T-cell (primary cell): Measurements from ENCODE around the gene TMTC1. TPM values are rescaled to one million over a fixed set of nuclear protein-coding genes. Genes with fewer than 3 reads are reported as not detected.
A peak's percentile ranks its signal among the peaks of the same experiment; 100 is the strongest.

Source experiments
- ATAC-seq, 4 experiments: fragments of 200-7000 bp in 3 of 4; fragments of 150-1000 bp in 1 of 4; cut with Tn5 transposase; replicated peaks in 1 of 4; 1 replicate in 3 of 4; 2 replicates in 1 of 4; pipeline ENCODE4 v1.10.0; 2021; ENCODE audit warnings: moderate library complexity in 3 of 4, mild to moderate bottlenecking in 2 of 4, moderate number of reproducible peaks in 1 of 4
- CTCF ChIA-PET, 2 donors: fragments of 300-600 bp; sonication (Branson Sonifier 250); formaldehyde crosslinking; loops; one replicate each; lab custom pipeline; 2022; ENCODE audit warnings: antibody characterized with exemption in 2 of 2; lab: Charles Lee
- POLR2A ChIA-PET, 2 donors: fragments of 300-600 bp; sonication (Branson Sonifier 250); formaldehyde crosslinking; loops; one replicate each; lab custom pipeline; 2022; ENCODE audit warnings: antibody characterized with exemption in 2 of 2; lab: Charles Lee
- DNase-seq, 35 experiments: peaks; one replicate each; pipeline versions ENCODE4 v3.0.0 to v3.0.0-alpha.2; 2013 to 2023
- H3K27ac ChIP-seq: one replicate; pipeline ENCODE4 v1.5.1; 2013; ENCODE audit warnings: low read length
- H3K27me3 ChIP-seq, 2 experiments: replicated peaks in 1 of 2; 1 replicate in 1 of 2; 2 replicates in 1 of 2; pipeline versions ENCODE4 v1.6.1 to v1.7.0; 2013; ENCODE audit warnings: low read length in 1 of 2, mixed read lengths in 1 of 2; ENCODE audit not compliant: control insufficient read depth in 2 of 2, insufficient read depth in 2 of 2; ENCODE audit errors: extremely low read depth in 1 of 2
- H3K36me3 ChIP-seq, 2 donors: 1 replicate in 1 of 2; 2 replicates in 1 of 2; pipeline versions ENCODE4 v1.6.1 to v1.7.0; 2013; ENCODE audit warnings: low read length in 1 of 2; ENCODE audit not compliant: control insufficient read depth in 2 of 2, insufficient read depth in 1 of 2; ENCODE audit errors: extremely low read depth in 1 of 2
- H3K4me1 ChIP-seq, 2 experiments: 1 replicate in 1 of 2; 2 replicates in 1 of 2; pipeline versions ENCODE4 v1.6.1 to v1.7.0; 2013; ENCODE audit warnings: low read length in 2 of 2, mixed read lengths in 1 of 2; ENCODE audit not compliant: insufficient read depth in 2 of 2, control insufficient read depth in 1 of 2; ENCODE audit errors: extremely low read depth in 1 of 2
- H3K4me3 ChIP-seq, 2 donors: 1 replicate in 1 of 2; 2 replicates in 1 of 2; pipeline versions ENCODE4 v1.5.1 to v1.7.0; 2013; ENCODE audit warnings: mild to moderate bottlenecking in 2 of 2, low read length in 1 of 2, moderate library complexity in 1 of 2; ENCODE audit not compliant: control insufficient read depth in 1 of 2; ENCODE audit errors: extremely low read depth in 1 of 2
- H3K9me3 ChIP-seq: 2 replicates; pipeline ENCODE4 v1.7.0; 2013
- H3K27ac Mint-ChIP-seq, 2 donors: one replicate each; pipeline ENCODE4 v1.8.0; 2020 to 2021; ENCODE audit warnings: mild to moderate bottlenecking in 2 of 2, mixed read lengths in 2 of 2
- H3K27me3 Mint-ChIP-seq, 2 donors: one replicate each; pipeline ENCODE4 v1.8.0; 2021 to 2022; ENCODE audit warnings: mixed read lengths in 2 of 2
- H3K36me3 Mint-ChIP-seq: one replicate; pipeline ENCODE4 v1.8.0; 2021; ENCODE audit warnings: mixed read lengths
- H3K4me1 Mint-ChIP-seq, 3 donors: one replicate each; pipeline ENCODE4 v1.8.0; 2020 to 2022; ENCODE audit warnings: mixed read lengths in 3 of 3, mild to moderate bottlenecking in 1 of 3
- H3K4me3 Mint-ChIP-seq, 3 donors: one replicate each; pipeline ENCODE4 v1.8.0; 2020 to 2022; ENCODE audit warnings: mild to moderate bottlenecking in 3 of 3, mixed read lengths in 3 of 3, moderate library complexity in 3 of 3
- H3K9me3 Mint-ChIP-seq, 3 donors: one replicate each; pipeline ENCODE4 v1.8.0; 2020 to 2022; ENCODE audit warnings: mixed read lengths in 3 of 3
- WGBS: methylation state at CpG from one replicate; pipeline ENCODE4 v1.1.5; 2013; ENCODE audit warnings: missing lambda C conversion rate; ENCODE audit not compliant: insufficient coverage; 5-methylcytosine and 5-hydroxymethylcytosine counted together
- total RNA-seq, 35 experiments: library from RNA in 6 of 35; stranded (reverse) in 6 of 35; fragments of 120-200 nt in 1 of 35; gene quantifications; one replicate each; pipeline versions ENCODE4 v1.2.1 to v1.2.4 and lab custom pipeline; 2013 to 2026

The TMTC1 gene
- total RNA-seq, 5 donors from 2014 or later (not counting 1 experiment from before 2014, with no cell fraction given): 0.10 to 0.44 (median 0.29) TPM; not detected in 1

DNA sequence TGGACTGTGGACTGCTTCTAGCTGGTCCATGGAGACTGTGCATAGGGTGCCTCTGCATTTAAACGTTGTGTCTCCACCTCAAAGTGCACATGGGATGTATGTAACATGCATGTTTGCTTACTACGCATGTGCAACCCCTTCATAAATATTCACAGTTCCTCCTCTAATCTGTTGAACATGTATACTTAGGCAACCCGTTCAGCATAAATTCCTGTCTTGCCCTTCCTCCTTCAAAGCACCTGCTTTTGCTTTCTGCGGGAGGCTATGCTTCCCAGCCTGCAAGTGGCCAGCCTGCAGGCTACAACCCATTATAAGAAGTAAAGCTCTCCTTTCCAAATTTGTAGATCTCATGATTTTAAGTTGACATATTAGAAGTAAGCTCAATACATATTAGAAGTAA, 253.3 kb downstream of the TMTC1 start:
- Histone ChIP-seq H3K4me1 (no peaks in the 10 kb centered on the region), H3K9me3 (no peaks in the 10 kb centered on the region), H3K36me3 (no peaks in the 10 kb centered on the region), H3K27ac (no peak overlapping the region), H3K4me3 (no peak overlapping the region), H3K27me3 (peaks cover 0 to 5% of the 10 kb centered on the region in 2 experiments)
- no peaks in the 10 kb centered on the region for H3K9me3 Mint-ChIP-seq
- CTCF ChIA-PET: interaction anchor here in 1 of 2 donors (1.4 kb wide), 1 partner anchor 11 kb away, joined by 4 read pairs; no protein-coding TSS in a partner anchor
- no peak for DNase-seq
- peaks cover 22 to 32% of the 10 kb centered on the region in 2 donors for H3K27me3 Mint-ChIP-seq
- ATAC-seq: no peak
- POLR2A ChIA-PET: no interaction called here
- WGBS: no CpG with 5 or more reads among the region's 4 CpGs
- no peaks in the 10 kb centered on the region for H3K36me3 Mint-ChIP-seq
- no peak overlapping the region for H3K4me3 Mint-ChIP-seq
- H3K4me1 Mint-ChIP-seq: no peaks in the 10 kb centered on the region
- H3K27ac Mint-ChIP-seq: no peak overlapping the region

DNA sequence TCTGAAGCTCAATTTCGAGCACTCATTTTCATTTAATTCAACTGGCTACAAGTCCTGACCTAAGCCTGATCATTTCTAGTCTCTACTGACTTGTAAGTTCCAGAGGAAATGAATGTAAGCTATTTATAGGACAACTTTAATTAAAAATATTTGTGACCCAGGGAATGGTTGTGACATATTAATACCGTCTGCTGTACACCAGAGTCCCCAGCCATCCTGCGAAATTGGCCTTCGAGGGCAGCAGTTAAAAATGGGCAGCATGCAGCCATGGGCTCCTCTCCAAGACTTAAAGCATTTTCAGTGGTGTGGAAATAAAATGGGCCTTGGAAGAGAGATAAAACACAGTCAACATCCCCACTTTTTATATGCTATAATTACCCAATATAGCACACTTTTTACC, 255.6 kb downstream of the TMTC1 start:
- Histone ChIP-seq H3K36me3 (no peaks in the 10 kb centered on the region), H3K9me3 (no peaks in the 10 kb centered on the region), H3K27me3 (peaks cover 0 to 3% of the 10 kb centered on the region in 2 experiments), H3K4me3 (no peak overlapping the region), H3K27ac (no peak overlapping the region), H3K4me1 (no peaks in the 10 kb centered on the region)
- Mint-ChIP-seq H3K4me3 (no peak overlapping the region), H3K27me3 (peaks cover 18 to 26% of the 10 kb centered on the region in 2 donors), H3K9me3 (no peaks in the 10 kb centered on the region), H3K27ac (no peak overlapping the region), H3K36me3 (no peaks in the 10 kb centered on the region), H3K4me1 (no peaks in the 10 kb centered on the region)
- POLR2A ChIA-PET: no interaction called here
- ATAC-seq (no peak), DNase-seq (no peak)
- CTCF ChIA-PET: interaction anchor here in 1 of 2 donors (1.0 kb wide), 1 partner anchor 10 kb away, joined by 3 read pairs; no protein-coding TSS in a partner anchor
- 100% methylated on average over 2 of the region's 4 CpGs for WGBS

DNA sequence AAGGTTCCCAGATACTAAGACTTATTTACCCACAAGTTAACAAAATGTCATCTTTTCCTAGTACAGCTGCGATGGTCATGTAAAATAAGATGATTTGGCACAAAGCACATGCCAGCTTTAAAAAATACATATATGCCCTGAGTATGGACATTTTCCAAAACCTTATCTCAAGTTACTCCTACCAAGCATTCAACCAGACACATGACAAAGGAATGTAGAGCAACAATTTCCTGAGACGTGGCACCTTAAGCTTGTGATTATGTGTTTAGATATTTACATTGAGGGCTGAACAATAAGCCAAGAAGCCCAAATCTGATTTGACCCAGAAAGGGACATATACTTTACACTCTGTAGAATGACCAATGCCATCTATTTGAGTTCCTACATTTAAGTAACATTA, 261.8 kb downstream of the TMTC1 start:
- Mint-ChIP-seq H3K27ac (no peak overlapping the region), H3K36me3 (no peaks in the 10 kb centered on the region), H3K27me3 (no peaks in the 10 kb centered on the region), H3K9me3 (no peaks in the 10 kb centered on the region), H3K4me1 (no peaks in the 10 kb centered on the region), H3K4me3 (no peak overlapping the region)
- H3K4me3 ChIP-seq: no peak overlapping the region
- WGBS: no CpG with 5 or more reads among the region's 2 CpGs
- no peak for DNase-seq
- no peaks in the 10 kb centered on the region for H3K27me3 ChIP-seq
- no peaks in the 10 kb centered on the region for H3K36me3 ChIP-seq
- ChIA-PET POLR2A (no interaction called here), CTCF (interaction anchor here (0.6 to 1.5 kb wide), 3 partner anchors 1323 to 1626 kb away, joined by 3 to 14 read pairs (median 5); no protein-coding TSS in a partner anchor)
- no peaks in the 10 kb centered on the region for H3K4me1 ChIP-seq
- H3K27ac ChIP-seq: no peak overlapping the region
- ATAC-seq: no peak
- no peaks in the 10 kb centered on the region for H3K9me3 ChIP-seq

DNA sequence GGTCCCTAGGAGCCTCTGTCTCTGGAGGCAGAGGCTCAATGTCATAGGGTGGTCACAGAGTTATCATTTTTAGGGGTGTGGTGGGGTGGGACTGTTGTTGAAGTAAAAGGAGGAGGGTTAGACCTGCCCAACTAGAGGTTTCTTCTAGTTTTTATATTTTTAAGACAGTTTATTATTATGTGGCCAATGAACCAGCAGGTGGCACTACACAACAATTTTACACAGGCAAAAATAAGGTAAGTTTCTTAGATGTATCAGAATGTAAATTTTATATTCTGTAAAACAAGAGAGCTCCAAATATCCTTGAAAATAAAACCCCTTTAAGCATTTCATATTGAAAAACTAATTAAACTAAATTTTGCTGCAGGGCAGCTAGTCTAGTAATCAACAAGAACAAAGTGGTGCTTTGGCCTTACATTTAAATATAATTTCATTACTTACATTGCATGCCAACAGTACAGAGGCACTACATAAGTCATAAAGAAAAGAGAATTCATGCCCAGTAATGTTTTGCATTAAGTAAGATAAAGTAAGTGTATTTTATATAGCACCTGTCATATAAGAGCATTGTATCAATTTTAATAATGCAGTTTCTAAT, 264.1 kb downstream of the TMTC1 start:
- no peaks in the 10 kb centered on the region for H3K4me1 ChIP-seq
- Mint-ChIP-seq H3K4me1 (no peaks in the 10 kb centered on the region), H3K4me3 (no peak overlapping the region), H3K27me3 (peaks cover 7 to 9% of the 10 kb centered on the region in 2 donors), H3K9me3 (no peaks in the 10 kb centered on the region), H3K27ac (no peak overlapping the region), H3K36me3 (no peaks in the 10 kb centered on the region)
- no peak overlapping the region for H3K4me3 ChIP-seq
- ATAC-seq (no peak), DNase-seq (peak in 16 of 35 experiments; percentile 3 to 59 (median 7))
- H3K36me3 ChIP-seq: no peaks in the 10 kb centered on the region
- ChIA-PET POLR2A (no interaction called here), CTCF (interaction anchor here (0.9 to 1.7 kb wide), 8 partner anchors 11 to 1324 kb away, joined by 3 to 7 read pairs (median 4); no protein-coding TSS in a partner anchor)
- no peak overlapping the region for H3K27ac ChIP-seq
- peaks cover 0 to 5% of the 10 kb centered on the region in 2 experiments for H3K27me3 ChIP-seq
- no peaks in the 10 kb centered on the region for H3K9me3 ChIP-seq

DNA sequence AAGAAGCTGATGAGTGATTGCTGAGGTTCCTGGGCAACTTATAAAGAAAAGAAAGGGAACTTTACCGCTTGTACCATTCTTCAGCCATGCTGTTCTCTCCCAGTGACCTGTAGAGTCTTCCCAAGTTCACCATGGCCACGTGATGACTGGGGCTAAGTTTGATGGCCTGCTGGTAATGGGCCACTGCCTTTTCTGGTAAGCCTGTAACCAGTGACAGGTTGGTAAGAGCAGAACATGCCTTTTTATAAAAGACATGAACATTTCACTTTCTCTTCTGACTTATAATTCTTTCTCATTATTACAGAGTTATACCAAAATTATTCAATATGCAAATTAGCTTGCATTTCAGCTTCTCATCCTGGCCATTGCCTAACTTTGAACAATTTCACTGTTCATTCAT, 265.3 kb downstream of the TMTC1 start:
- Histone ChIP-seq H3K4me1 (no peaks in the 10 kb centered on the region), H3K36me3 (no peaks in the 10 kb centered on the region), H3K27me3 (peaks cover 0 to 5% of the 10 kb centered on the region in 2 experiments), H3K9me3 (no peaks in the 10 kb centered on the region), H3K4me3 (no peak overlapping the region), H3K27ac (no peak overlapping the region)
- Mint-ChIP-seq H3K9me3 (no peaks in the 10 kb centered on the region), H3K36me3 (no peaks in the 10 kb centered on the region), H3K27me3 (peaks cover 9 to 15% of the 10 kb centered on the region in 2 donors), H3K4me3 (no peak overlapping the region), H3K27ac (no peak overlapping the region), H3K4me1 (no peaks in the 10 kb centered on the region)
- no peak for ATAC-seq
- POLR2A ChIA-PET: no interaction called here
- DNase-seq: no peak
- CTCF ChIA-PET: interaction anchor here (0.6 to 1.7 kb wide), 6 partner anchors 9 to 1325 kb away, joined by 3 to 7 read pairs (median 3); no protein-coding TSS in a partner anchor
- WGBS: 17% methylated on average over 1 of the region's 2 CpGs

DNA sequence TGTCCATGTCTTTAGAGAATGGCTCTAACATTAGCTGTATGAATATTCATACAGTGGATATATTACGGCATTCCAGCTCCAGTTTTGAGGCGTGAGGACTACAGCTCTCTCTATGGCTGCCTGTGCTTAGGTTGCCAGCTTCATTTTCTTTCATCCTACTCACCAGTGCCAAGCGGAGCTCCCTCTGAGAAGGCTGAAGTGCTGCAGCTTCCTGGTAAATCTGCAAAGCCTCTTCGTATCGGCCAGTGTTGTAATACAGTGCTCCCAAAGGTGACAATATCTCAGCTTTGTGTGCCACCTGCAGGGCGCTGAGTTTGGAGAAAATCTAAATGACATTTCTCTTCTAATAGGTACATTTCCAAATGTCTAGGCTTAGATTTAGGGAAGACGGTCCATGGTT, 266.5 kb downstream of the TMTC1 start:
- no peak overlapping the region for H3K27ac Mint-ChIP-seq
- H3K9me3 Mint-ChIP-seq: no peaks in the 10 kb centered on the region
- no peaks in the 10 kb centered on the region for H3K9me3 ChIP-seq
- DNase-seq (no peak), ATAC-seq (no peak)
- H3K27me3 ChIP-seq: peaks cover 0 to 5% of the 10 kb centered on the region in 2 experiments
- no peaks in the 10 kb centered on the region for H3K4me1 ChIP-seq
- no peak overlapping the region for H3K27ac ChIP-seq
- no peaks in the 10 kb centered on the region for H3K4me1 Mint-ChIP-seq
- 82% methylated on average over 5 of the region's 7 CpGs for WGBS
- no peaks in the 10 kb centered on the region for H3K36me3 ChIP-seq
- peaks cover 10 to 15% of the 10 kb centered on the region in 2 donors for H3K27me3 Mint-ChIP-seq
- no peak overlapping the region for H3K4me3 Mint-ChIP-seq
- H3K36me3 Mint-ChIP-seq: no peaks in the 10 kb centered on the region
- H3K4me3 ChIP-seq: no peak overlapping the region
- ChIA-PET POLR2A (no interaction called here), CTCF (no interaction called here)
